WI38 (cell line): Measurements from ENCODE around the gene HIKESHI.

Experiments used
- H3K4me3 ChIP-seq: 2 replicates; pipeline ENCODE4 v1.5.1; 2011; ENCODE audit warnings: low read depth, mild to moderate bottlenecking, control low read depth, low read length
- TF ChIP-seq, protein P1 (sequence below): IDR thresholded peaks from 2 replicates; pipeline ENCODE4 v1.5.1; 2012; ENCODE audit warnings: low read depth, mild to moderate bottlenecking, control low read depth, low read length

The HIKESHI gene

DNA sequence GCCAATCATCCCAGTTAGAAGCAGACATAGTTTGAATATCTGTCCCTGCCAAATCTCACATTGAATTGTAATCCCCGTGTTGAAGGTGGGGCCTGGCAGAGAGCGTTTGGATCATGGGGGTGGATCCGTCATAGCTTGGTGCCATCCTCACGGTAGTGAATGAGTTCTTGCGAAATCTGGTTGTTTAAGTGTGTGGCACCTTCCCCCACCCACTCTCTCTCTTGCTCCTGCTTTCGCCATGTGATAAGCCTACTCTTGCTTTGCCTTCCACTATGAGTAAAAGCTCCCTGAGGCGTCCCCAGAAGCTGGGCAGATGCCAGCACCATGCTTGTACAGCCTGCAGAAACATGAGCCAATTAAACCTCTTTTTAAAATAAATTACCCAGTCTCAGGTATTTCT, 67.6 kb downstream of the HIKESHI start:
- TF ChIP-seq, protein P1, sequence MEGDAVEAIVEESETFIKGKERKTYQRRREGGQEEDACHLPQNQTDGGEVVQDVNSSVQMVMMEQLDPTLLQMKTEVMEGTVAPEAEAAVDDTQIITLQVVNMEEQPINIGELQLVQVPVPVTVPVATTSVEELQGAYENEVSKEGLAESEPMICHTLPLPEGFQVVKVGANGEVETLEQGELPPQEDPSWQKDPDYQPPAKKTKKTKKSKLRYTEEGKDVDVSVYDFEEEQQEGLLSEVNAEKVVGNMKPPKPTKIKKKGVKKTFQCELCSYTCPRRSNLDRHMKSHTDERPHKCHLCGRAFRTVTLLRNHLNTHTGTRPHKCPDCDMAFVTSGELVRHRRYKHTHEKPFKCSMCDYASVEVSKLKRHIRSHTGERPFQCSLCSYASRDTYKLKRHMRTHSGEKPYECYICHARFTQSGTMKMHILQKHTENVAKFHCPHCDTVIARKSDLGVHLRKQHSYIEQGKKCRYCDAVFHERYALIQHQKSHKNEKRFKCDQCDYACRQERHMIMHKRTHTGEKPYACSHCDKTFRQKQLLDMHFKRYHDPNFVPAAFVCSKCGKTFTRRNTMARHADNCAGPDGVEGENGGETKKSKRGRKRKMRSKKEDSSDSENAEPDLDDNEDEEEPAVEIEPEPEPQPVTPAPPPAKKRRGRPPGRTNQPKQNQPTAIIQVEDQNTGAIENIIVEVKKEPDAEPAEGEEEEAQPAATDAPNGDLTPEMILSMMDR, result no peak
- no peak overlapping the region for H3K4me3 ChIP-seq

DNA sequence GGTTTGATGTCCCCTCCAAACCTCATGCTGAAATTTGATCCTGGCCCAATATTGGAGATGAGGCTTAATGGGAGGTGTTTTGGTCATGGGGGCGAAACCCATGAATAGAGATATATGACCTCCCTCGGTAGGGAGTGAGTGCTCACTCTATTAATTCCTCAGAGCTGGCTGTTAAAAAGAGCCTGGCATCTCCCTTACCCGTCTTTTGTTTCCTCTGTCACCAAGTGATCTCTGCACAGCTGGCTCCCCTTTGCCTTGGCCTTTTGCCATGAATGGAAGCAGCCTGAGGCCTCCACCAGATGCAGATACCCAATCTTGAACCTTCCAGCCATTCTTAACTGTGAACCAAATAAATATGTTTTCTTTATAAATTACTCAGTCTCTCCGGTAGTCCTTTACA, 68.1 kb downstream of the HIKESHI start:
- TF ChIP-seq, protein P1, result no peak
- no peak overlapping the region for H3K4me3 ChIP-seq

DNA sequence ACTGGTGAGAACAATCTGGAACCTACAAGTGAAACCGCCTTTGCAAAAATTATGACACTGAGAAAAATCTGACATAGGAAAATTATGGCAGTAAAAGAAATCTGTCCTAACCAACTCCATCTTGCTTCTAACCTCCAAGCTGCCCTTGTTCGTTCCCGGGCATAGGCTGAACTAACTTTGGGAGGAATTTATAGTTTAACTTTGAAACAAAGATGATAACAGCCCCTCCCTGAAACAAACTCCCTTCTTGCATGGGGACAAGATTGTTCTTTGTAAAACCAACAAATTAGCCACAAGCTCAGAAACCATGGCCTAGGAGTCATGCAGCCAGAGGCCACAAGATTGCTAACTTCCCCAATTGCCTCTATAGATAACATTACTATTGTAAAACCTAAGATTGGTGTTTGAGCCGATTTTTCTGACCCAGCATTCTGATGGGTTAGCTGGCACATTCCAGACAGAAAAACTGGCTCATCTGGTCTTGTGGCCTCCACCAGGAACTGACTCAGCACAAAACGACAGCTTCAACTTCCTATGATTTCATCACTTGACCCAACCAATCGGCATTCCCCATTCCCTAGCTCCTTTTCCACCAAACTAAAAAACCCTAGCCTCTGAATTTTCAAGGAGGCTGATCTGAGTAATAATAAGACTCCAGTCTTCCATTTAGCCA, 69.0 kb downstream of the HIKESHI start:
- no peak overlapping the region for H3K4me3 ChIP-seq
- TF ChIP-seq, protein P1, result no peak

DNA sequence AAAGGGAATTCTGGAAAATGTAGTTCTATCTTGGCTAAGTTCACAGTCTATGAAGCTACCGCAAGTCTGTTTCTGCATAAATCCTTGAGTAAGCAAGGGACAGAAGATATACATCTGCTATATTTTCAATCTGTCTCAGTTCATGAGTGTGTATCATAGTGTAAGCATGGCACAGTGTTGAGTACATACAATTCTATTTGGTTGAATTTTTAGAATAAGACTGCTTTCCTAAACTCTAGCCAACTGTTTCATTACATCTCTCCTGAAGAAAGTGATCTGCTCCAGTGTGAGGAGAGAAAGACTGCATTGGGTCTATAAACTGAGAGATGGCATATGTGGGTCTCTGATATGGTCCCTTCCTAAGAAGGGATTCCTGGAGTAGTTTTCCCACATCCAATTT, 70.0 kb downstream of the HIKESHI start:
- TF ChIP-seq, protein P1, result no peak

DNA sequence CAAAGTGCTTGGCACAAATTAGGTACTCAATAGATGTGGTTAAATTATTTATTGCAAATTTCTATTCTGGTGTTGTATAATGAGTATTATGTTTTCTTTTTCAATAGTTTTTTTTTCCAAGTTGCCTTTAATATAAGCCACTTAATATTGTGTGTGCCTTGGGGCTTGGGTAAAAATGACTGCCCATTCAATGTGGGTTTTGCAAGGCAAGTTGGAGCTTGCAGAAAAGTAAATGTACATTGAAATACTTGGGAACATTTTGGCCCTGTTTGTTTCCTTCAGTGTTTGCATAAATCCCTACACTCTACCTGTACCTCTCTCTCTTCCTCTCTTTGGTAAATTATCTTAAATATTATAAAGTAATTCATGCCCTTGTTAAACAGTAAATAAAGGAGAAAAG, 70.5 kb downstream of the HIKESHI start:
- no peak overlapping the region for H3K4me3 ChIP-seq
- TF ChIP-seq, protein P1, result no peak

More for the DNA sequence above, 70.0 kb downstream of the HIKESHI start:
- H3K4me3 ChIP-seq, result no peak overlapping the region

DNA sequence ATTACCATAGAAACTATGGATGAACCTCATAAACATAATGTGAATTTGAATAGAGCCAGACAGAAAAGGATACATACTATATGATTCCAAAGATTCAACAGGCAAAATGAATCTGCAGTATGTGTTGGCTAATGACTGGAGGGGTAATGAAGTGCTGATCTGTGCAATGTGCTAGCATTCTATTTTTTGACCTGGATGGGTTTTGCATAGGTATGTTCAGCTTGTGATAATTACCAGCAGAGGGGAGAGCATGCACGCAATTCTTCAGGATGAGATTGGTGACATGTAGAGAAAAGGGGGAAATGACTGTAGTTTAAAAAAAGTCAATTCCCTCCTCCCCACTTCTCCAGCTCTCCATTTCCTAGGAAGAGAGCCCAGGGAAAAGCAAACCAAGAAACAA, 72.0 kb downstream of the HIKESHI start:
- no peak overlapping the region for H3K4me3 ChIP-seq
- TF ChIP-seq, protein P1, result no peak

DNA sequence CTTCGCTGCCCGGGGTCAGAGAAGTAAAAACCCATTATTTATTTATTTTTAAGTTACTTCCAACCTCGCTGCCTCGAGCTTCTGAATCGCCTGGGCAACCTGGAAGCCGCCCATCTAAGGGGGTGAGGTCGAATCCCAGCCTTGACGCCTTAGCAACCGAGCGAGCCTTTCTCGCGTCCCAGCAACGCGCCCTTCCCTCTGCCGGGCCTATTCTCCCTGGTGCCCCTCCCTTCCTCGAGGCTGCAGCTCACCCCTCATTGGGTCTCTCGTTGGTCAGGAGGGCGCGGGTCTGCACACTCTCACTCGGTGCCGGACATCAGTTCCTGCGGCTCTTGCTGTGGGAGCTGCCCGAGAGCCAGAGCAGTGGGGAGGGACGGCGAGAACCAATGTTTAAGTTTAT, 72.5 kb downstream of the HIKESHI start, which contains the start of gene CCDC81:
CCDC81 (plus strand) TSS at position 302 of the 400 bp plus-strand sequence. CDS start 277 bp downstream, outside the sequence.
- no peak within 1 kb of the TSS for H3K4me3 ChIP-seq
- TF ChIP-seq, protein P1, result no peak
